Stromal cell of bone marrow (primary cell): ENCODE measurements around the gene PRKAG2.

Experiments used
- DNase-seq: peaks from one replicate; pipeline ENCODE4 v3.0.0-alpha.2; 2012; ENCODE audit warnings: low read depth

The PRKAG2 gene

DNA sequence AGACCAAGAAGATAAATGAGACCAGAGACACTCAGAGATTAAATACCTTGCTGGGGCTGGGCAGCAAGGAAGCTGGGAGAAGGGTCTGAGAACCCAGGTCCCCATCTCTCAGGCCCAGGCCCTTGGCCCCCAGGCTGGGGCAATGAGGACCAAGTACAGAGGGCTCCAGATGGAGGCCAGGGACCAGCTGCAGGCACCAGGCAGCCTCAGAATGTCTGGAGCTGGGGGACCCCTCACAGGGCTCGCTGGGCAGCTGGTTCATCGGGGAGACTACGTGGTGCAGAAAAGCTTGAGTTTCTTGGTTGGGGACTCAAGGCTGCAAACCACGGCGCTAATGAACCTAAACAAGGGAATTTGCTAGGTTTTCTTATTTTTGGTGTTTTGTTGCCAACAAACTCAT is 75.6 kb downstream of the PRKAG2 start:
- no peak for DNase-seq

DNA sequence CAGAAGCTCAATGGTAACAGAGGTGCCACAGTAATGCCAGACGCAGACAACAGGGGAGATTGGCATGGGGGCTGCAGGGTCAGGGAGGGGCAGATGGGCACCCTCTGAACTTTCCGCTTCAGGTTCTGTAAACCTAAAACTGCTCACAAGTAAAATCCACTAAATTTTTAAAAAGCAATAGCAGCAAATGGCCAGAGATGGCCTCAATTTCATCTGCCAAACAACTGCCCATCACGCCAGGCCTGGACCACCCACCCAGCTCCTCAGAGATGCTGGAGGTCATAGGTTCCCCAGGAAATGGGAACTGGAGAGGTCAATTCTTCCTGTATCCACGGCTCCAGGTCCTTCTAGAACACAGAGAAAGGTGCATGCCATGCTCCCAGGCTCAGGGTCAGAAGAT is 76.1 kb downstream of the PRKAG2 start:
- DNase-seq, result no peak

DNA sequence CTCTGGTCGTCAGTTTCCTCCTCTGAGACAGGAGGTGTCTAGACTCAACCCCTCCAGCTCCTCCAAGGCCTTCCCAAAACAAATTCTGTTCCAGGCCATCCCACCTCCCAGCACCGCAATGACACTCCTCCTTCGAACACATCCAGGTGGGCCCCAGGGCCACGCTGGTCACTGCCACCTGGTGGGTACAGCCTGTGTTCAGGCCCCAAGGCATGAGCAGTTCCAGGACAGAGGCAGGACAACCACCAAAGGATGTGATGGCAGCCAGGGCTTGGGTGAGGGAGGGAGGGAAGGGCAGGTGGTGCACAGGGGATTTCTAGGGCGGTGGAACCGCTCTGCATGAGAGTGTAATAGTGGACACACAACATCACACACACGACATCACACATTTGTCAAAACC is 76.5 kb downstream of the PRKAG2 start:
- DNase-seq, result no peak

DNA sequence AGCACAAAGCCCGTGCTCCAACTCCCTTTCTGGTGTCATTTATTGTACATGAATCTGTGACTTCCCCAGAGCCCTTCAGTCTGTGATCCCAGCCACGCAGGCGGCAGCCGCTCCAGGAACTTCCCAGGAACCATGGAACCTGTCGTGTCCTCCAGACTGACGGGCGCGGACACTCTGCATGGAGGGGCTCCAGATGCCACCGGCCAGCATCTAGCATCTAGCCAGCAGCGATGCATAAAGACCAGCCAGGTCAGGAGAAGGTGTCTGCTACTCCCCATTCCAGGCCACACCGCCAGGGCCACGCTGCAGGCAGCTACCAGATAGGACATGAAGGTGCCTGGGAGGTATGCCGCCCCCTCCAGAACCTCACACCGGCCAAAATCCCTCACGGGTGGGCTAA is 77.4 kb downstream of the PRKAG2 start:
- DNase-seq, result no peak

DNA sequence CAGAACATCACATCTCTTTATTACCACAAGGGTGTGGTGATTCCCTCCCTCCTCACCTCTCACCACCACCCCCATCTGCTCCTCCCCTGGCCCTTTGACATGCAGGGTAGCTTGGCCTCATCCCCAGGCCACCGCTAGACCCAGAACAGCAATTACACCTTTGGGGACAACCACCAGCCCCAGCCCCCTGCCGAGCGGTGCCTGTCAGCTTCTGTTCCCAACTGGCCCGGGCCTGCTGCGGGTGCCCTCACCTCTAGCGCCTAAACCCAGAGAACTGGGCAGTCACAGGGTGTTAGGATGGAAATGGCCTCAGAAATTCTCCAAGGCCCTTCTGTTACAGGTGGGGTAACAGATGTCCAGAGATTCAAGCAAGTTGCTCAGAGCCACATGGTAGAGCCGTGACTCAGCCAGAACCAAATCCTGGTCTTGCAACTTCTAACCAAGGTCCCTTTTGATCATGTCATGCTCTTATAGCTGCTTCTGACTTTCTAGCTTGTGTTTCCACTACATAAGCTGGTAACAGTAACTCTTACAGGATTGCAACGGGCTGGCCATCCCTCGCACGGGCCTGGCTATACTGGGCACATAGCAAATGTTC is 78.0 kb downstream of the PRKAG2 start:
- DNase-seq, result no peak

DNA sequence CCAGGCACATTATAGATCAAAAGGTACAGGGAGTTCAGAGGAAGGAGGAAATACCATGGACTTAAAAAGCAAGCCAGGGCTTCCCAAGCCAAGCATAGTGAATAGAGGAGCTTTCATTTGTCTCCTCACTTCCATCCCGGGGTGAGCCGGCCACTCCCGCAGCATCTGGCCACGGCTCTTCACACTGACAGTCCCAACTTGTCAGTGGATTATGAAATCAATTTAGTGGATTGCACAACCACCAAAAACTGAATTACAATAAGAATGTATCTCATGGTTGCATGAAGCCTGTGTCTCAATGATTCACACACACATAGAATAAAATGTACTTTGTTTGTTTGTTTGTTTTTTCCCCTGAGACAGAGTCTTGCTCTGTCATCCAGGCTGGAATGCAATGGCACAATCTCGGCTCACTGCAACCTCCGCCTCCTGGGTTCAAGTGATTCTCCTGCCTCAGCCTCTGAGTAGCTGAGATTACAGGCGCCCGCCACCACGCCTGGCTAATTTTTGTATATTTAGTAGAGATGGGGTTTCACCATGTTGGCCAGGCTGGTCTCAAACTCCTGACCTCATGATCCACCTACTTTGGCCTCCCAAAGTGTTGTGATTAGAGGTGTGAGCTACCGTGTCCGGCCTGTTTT is 79.1 kb downstream of the PRKAG2 start:
- peak; percentile 60 for DNase-seq

DNA sequence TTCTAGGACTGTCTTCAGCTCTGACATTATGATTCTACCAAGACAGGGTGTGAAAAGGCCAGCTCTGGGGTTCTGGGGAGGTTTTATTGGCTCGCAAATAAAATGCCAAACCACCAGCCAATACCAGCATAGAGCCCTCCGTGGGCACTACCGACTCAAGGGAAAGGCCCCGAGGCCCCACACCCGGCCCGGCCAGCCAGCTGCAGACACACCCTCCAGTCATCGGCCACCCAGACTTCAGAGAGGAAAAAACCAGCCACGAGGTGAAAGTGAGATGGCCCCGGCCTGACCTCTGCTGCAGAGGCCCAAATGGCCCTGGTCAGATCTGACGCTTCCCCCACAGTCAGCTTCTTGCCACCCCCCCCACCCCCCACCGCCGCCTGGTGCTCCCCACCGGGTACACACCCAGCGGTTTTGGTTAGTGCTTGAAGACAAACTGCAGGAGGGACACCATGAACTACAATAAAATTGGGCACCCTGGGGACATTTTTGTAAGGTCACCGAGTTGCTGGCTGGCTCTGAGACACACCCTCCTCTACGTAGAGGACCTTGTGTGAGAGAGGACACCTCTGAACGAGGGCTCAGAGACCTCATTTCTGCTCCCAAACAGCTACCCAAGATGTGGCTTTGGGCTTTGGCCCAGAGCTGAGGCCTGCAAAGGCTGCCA is 79.9 kb downstream of the PRKAG2 start:
- DNase-seq, result no peak

DNA sequence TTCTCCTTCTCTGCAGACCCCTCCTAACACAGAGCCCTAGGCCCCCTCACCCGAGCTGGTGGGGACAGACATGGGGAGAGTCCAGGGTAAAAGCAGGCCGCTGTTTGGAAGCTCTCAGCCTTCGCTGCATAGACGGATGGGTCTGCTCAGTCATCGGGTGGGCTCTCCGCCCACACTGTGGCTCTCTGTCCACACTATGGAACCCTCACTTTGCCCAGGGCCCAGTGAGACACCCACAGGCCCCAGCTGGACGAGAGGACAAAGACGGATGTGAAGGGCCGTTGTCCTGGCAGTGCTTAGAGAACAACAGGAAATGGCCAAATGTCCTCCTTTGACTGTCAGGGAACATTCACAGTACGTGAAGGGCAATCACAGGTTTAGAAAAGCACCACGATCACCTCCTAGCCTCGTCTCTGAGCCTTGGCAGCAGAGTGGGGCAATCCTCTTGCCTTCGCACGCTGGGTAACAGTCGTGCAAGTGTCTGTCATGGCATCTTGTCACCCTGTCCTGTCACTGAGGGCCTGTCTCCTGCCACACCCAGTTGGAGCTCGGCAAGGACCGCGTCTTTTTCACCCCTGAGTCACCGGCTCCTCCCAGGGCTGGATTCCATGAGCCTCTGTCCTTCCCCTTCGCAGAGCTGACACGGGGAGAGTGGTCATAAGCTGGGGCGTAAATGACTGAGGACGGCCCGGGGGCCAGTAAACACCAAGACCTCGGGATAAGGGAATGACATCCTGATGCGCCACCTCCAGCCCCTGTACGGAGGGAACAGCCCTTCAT is 80.6 kb downstream of the PRKAG2 start:
- peak; percentile 18 for DNase-seq

DNA sequence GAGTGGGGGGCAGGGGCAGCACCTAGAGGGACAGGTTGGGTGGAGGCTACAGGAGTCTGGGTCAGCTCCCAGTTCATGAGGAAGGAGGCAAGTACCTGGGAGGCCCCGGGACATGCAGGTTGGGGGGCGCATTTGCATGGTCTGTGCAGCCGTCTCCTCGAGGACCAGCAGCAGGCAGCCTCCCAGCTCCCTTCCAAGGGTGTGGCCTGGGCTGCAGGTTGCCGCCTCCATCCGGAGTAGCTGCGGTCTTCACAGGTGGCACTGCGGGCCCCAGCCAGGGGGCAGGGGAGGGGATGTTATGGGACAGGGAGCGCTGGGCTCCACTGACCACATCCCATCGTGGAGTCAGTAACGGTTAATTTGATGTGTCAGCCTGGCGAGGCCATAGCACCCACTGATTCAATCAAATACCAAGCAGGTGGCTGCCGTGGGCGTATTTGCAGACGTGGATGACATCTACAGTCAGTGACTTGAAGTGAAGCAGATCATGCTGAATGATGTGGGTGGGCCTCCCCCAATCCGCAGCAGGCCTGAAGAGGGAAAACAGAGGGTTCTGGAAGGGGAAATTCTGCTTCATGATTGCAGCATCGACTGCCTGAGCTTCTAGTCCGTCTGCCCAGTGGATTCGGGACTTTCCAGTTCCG is 81.6 kb downstream of the PRKAG2 start:
- no peak for DNase-seq

DNA sequence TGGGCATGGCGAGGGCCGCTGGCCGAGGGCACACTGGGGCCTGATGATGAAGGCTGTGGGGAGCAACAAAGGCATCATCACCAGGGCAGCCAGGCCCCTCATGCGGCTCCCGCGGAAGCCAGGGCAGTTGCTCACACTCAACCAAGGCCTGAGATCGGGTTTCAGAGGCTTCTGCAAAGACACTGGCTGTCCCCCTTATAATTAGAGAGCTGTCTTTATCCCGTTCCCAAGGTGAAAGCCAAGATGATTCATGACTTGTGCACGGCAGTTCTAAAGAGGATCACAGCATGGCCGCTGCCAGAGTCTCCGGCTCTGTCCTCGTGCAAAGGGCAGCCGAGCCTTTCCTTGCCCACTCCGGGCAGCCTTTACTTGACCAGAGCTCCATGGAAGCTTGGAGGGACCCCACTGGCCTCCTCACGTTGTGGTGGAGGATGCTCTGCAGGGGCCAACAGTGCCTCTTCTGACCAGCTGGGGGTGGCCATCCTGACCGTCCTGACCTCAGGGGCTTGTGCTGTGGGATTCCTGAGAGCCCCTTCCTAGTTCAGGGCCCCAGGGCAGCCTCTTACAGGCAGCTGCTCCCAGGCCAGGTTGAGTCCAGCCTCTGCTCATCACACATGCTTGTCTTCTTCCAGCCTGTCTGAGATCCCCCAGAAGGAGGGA is 82.3 kb downstream of the PRKAG2 start:
- DNase-seq, result peak; percentile 12

DNA sequence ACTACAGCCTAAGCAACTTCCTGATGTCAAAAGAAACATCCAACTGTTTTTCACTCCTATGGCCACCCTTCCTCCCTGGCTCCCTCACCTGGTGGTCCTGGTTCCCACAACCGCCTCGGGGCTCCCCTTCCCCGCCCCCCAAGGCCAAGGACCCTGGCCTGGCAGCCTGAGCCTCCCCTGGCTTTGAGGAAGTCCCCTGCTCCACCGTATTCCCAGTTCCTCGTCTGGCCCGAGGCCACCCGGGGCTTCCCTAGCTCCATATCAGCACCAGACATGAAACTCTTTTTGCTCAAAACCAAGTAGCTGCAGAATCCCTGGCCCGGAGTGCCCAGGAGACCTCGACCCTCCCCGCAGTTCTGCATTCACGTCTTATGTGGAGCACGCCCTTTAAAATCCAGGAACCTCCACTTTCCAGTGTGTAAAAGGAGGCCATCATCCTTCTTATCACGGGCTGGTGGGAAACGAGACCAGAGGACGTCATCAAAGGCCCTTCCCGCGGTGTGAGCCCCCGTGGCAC is 82.9 kb downstream of the PRKAG2 start:
- no peak for DNase-seq

DNA sequence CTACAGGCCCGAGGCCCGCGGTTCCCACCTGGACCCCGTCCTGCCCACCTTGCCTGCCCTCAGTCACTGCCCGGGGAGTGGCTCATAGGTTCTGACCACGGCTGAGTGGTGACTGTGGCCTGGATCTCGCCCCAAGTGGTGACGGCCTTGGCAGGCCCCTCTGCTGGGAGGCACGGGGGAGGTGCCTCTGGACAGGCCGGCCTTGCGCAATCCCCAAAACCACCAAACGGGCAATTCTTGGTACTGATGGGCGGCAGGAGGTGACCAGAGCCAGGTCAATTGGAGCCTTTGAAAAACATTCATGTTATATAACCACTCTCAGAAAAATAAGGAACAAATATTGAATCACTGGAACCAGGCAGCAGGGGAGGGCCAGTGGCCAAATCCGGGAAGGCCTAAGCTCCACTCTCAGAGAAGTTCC is 83.4 kb downstream of the PRKAG2 start:
- DNase-seq, result peak; percentile 28

DNA sequence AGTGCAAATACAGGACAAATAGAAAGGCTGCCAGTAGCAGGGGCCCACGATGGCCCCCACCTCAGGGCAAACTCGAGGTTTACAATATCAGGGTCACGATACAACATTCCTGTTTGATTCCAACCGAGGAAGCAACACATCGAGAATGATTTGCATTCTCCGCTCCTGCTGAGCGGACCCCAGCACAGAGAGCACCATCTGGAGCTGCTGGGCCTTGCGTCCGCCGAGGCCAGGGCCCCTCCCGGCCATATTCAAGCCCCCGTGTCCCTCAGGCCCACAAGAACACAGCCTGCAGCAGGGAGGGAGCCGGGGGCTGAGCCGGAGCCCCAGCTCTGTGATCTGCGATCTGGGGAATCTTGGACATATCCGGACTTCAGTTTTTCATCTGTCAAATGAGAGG is 84.3 kb downstream of the PRKAG2 start:
- no peak for DNase-seq

DNA sequence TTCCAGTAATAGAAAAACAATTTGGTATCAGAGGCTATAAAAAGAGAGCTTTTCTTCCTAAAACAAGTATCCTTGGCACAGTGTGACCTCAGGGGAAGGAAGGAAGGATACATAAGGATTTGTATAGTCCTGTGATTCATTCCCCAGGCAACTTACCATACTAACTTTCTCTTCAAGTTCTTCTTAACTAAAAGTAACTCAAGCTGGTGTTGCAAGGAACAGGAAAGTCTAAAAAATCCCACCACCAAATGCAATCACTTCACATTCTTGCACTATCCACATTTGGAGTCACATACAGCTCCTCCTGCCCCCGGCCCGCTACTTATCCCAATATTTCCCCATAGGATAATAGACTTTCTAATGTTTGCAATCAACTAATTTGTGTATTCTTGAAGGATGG is 84.8 kb downstream of the PRKAG2 start:
- peak; percentile 49 for DNase-seq

DNA sequence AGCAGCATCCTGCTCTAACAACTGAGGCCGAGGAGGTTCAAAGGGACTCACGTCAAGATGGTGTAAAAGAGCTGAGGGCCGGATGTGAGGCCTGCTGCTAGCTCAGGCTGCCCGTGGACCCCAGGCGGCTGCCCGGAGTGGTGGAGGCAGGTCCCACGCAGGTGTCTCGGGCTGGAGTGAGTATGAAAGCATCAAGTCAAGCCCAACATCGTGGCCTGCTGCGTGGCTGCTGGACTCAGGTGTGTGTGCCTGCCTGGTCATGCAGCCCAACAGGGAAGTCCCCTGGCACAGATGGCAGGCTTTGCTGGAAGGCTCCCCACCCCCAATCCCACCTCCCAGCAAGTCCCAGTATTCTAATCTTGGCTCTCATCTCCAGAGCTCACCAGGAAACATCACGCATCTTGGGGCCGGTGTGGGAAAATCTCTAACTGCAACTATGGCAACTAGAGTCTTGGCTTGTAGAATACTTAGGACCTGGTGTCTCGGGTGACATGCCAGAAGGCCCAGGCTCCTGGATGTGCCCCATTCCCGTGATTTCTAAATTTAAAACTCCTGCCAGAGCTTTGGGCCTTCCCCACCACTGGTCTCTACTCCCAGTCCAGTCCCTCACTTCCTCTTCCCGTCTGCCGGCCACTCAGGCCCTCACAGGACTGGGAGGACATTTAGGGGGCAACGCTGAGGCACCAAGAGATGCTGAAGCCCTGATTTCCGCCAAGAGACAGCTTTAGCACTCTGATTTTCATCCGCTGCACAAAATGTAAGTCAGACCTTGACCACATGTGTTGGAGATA is 85.9 kb downstream of the PRKAG2 start:
- DNase-seq, result no peak

DNA sequence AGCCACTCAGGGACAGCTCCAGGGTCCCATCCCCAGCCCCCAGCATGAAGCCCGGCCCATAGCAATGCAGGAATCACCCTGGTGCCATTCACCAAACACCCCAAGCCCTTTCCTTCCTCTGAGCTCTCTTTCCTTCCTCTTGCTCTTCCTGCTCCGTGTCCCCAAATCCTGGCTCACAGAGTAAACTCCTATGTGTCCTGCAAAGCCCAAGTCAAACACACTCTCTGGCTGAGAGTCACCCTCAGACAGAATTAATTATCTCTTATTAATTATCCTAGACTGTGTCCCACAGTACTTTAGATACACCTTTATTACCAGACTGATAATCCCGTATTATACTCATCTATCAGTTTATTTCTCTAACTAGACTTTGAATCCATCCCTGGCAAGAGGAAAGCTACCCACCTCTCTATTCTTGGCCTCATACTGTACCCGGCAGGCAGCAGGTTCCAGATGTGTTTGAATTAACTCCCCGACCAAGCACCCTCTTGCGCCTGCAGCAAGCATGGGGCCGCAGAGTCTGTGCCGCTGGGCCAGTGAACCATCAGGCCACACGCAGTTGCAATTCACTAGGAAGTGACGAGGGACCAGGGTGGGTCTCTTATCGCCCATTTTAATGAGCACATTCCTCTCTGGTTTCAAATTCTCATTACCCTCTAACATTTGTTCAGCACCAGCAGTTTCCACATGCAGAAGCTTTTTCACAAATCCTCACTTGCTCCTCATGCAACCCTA is 86.7 kb downstream of the PRKAG2 start:
- DNase-seq, result no peak

DNA sequence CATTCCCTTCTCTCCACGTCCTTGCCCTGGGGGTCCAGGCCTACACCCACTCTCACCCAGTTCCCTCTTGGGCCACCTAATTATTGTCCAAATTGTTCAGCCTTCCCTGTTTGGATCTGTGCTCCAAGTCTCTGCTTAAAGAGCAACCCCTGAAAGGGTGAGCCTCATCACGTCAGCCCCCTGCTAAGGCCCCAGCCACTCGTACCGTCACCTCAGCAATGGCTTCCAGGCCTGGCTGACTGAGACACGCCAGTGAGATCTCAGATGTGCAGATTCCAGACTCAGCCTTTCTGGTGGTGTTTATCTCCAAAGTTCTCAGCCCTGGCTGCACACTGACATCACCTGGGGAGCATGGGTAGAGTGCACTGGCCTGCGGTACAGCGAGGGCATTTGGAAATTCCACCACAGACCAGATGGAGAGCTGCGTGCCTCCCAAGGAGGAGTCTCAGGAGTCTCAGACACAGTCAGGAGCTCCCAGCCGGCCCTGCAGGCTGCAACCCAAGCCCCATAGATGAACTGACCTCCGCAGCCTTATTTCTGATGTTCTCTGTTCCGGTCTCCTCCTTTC is 87.5 kb downstream of the PRKAG2 start:
- no peak for DNase-seq

DNA sequence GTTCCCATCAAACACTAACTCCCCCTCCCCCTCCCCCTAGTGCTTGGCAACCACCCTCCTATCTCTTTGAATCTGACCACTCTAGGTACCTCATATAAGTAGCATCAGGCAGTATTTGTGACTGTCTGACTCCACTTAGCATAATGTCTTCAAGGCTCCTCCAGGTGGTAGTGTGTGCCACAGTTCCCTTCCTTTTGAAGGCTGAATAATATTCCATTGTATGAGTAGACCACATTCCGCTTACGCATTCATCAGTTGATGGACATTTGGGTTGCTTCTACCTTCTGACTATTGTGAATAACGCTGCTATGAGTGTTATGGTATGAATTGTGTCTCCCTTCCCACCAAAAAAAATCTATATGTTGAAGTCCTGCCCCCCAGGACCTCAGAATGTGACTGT is 89.6 kb downstream of the PRKAG2 start:
- no peak for DNase-seq

DNA sequence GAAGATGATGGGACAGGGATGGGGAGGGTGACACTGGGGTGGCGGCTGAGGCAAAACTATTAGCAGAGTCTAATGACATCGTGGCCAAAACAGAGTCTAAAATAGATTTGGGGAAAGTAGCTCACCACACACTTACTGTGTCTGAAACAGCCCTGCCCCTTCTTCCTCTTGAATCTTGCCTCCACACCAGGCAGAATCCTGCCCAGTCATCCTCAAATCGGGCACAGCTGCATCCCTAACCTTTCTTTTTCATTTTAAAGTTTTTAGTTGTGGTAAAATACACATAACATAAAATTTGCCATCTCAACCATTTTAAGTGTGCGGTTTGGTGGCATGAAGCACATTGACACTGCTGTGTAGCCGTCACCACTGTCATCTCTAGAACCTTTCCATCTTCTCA is 90.0 kb downstream of the PRKAG2 start:
- no peak for DNase-seq

DNA sequence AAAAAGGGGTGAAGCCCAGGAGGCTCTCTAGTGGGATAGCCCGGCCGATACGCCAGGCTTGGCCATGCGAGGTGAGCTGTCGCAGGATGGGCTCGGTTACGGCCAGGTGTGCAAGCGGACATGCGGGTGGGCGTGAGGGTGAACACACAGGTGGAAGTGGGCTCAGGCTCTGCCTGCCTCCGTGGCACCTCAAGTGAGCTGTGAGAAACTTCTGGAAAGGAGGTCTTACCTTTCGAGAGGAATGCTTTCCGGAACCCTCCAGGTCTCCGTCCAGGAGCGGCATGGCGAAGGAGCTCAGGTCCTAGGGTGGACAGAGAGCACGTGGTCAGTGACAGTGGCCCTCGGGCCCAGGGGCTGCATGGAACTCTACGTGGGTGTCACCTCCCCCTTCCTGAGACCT is 90.7 kb downstream of the PRKAG2 start:
- no peak for DNase-seq
